Stimulated activated CD4-positive, alpha-beta T cell treated with anti-CD3 and anti-CD28 coated beads, Interleukin-12 subunit alpha, Interleukin-12 subunit beta, amount 100 ng/mL, for 24 hours (primary cell): ENCODE data around the gene CPNE2.
"Not testable (repeated sequence)": the region's sequence is repeated elsewhere in the genome, so short reads cannot be mapped to it uniquely, and the experiment has no call there.

ENCODE experiments used
- DNase-seq, 2 experiments: peaks; one replicate each; pipeline ENCODE4 v3.0.0-alpha.2; 2020; ENCODE audit warnings: low read depth in 2 of 2

Gene CPNE2

DNA sequence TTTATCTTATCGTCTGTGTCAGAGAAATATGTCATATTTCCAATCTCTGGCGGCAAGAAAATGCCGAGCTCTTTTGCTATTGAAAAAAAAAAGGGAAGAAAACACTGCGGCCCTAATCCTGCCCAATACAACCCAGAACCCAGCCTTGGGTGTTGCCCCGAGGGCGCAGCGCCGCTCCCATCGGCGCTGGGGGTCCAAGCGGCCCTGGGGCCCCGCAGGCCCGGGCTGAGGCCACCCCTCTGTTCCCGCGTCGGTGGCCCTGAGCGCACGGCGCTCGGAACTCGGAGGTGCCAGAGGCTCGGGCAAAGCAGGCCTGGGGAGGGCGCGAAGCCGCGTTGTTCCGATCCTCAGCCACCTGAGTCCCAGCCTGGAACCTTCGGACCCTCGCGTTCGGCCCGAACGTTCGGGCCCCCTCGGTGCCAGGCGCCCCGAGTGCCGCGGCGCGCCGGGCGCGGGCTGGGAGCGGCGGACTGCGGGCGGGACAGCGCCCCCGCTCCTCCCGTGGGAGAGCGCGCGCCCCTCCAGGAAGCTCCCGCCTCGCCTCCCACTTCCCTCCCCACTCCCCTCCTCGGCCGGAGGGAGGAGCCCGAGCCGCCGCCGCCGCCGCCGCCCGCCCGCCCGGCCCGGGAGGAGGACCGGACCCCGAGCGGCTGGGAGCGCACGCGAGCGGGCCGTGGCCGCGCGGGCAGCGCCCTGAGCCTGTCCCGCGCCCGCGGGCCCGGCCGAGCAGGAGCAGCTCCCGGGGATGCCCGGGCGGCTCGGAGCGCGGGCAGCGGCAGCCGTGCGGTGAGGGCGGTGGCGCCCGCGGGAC lies at the start of gene CPNE2:
CPNE2 (plus strand) TSS at position 609 of the 811 bp plus-strand sequence. CDS start 18,160 bp downstream, outside the sequence.
- peak in 1 of 2 experiments; percentile 26 for DNase-seq

GRCh38 chr16:57043248-57043647 lies 49.1 kb upstream of the CPNE2 start:
- DNase-seq = no peak

DNA sequence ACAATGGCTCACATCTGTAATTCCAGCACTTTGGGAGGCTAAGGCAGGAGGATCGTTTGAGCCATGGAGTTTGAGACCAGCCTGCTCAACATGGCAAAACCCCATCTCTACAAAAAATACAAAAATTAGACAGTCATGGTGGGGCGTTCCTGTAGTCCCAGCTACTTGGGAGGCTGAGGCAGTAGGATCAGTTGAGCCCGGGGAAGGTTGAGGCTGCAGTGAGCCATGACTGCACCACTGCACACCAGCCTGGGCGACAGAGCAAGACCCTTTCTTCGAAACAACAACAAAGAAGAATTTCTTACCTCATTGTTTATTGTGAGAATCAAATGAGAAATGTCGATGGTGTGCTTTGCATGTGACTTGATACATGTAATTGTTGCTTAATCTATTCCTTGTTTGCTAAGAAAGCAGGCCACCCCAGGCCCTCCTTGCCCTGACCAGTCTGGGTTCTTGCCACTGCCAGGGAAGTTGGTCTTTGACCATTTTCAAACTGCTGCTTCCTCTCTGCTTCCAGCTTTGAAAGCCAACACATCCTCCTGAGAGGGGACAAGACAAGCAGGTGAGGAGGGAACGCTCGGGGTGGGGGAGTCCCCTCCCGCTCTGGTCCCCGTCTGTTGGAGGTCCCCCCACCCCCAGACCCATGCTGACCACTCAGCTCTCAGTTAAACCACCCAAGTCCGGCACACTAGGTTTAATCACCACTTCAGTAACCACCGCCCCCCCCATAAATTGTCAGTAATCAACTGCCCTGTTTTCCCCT lies 47.3 kb upstream of the CPNE2 start:
- no peak for DNase-seq

DNA sequence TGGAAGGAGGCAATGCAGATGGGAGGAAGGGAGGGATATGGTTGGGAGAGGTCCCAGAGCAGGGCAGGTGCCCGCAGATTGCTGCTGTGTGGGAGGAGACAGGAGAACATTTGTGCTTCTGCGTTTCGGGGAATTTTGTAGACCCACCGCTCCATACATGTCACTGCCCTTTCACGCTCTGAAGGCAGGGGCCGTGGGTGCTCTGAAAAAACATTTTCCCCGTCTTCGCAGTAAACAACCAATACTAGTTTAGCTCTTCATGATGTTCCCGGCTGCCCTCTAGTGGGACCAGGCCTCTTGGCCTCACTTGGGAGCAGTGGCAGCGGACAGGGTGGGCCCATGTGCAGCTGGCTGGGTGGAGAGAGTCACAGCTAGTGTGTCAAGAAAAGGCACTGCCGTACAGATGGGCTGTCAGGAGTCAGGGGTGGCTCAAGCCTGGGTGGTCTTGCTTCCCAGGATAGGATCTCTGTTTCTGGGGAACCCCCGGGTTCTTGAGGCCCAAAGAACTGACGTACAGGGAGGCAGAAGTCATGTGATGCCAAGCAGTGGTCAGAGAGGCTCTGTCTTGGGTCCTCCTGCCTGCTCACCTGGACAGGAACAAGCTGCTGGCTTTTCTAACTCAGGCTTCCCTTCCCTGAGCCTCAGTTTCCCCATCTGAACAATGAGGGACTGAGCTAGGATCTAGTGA lies 46.5 kb upstream of the CPNE2 start:
- DNase-seq = no peak

- no peak for DNase-seq
Measured at GRCh38 chr16:57048095-57048494, 44.3 kb upstream of the CPNE2 start.

- DNase-seq = no peak
Measured at GRCh38 chr16:57049678-57050077, 42.7 kb upstream of the CPNE2 start.

DNA sequence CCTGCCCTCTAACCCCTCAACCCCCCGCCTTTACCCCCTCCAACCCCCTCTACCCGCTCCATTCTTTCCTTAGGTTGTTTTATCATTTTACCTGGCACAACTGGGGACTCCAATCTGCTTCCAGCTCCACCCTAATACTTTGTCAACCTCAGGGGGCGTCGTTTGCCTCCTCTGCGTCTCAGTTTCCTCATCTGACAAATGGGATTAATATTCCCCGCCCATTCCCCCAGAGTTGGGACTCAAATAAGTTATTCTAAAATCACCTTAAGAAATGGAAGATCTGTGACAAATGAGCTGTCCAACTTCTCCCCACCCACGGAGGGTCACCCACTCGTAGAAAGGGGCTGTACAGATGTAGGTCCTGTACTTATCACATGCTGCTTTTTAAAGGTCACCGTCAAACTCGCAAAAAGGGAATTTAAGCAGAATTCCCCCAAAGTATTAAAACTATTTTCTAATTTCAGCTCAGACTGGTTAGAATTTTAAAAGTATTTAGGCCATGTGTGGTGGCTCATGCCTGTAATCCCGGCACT lies 40.6 kb upstream of the CPNE2 start:
- DNase-seq = no peak

DNA sequence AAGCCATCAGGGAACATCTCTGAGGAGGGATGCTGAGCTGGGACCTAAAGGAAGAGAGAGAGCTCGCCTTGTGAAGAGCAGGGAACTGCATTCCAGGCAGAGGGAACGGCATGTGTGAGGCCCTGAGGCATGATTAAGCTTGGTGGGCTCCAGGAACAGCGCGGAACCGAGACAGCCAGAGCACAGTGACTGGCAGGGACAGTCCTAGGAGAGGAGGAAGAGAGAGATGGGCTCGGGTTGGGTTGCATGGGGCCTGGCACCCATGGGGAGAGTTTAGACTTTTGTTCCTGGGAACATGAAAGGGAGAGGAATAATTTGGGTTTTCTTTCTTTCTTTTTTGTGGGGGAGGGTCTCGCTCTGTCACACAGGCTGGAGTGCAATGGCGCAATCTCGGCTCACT lies 39.2 kb upstream of the CPNE2 start:
- no peak for DNase-seq

- DNase-seq = no peak
Measured at GRCh38 chr16:57054338-57054737, 38.0 kb upstream of the CPNE2 start.

DNA sequence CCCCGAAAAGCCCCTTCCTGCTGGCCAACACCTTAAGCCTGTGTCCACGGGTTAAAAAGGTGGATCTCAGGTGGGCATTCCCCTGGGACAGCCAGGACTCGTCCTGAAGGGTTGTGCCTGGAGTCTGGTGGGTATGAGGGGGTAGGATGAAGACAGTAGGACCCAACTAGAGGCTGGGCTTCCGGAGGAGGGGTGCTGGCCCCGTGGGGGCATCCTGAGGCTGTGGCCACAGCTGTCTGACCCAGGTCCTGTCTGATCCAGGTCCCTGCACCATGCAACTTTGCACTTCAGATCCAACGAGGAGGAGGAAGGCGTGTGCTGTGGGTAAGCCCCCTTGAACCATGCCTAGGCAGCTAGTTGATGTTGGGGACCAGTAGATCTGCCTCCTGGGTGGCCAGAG lies 37.6 kb upstream of the CPNE2 start:
- DNase-seq = no peak

DNA sequence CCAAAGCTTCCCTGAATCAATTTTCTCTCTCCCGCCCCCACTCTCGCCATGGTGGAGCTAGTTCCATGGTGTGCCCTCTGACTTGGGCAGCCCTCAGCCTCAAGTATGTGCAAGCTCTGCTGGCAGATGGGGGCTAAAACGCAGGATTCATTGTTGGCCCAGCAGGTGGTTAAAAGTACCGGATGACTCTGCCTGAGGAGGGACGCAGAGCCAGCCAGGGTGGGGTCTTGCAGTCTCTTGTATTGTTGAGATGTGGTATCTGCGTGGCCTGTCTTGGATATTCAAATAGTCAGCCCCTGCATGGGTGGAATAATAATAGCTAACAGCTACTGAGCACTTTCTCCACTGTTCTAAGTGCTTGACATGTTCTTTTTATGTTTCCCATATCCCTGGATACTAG lies 36.7 kb upstream of the CPNE2 start:
- DNase-seq = no peak

DNA sequence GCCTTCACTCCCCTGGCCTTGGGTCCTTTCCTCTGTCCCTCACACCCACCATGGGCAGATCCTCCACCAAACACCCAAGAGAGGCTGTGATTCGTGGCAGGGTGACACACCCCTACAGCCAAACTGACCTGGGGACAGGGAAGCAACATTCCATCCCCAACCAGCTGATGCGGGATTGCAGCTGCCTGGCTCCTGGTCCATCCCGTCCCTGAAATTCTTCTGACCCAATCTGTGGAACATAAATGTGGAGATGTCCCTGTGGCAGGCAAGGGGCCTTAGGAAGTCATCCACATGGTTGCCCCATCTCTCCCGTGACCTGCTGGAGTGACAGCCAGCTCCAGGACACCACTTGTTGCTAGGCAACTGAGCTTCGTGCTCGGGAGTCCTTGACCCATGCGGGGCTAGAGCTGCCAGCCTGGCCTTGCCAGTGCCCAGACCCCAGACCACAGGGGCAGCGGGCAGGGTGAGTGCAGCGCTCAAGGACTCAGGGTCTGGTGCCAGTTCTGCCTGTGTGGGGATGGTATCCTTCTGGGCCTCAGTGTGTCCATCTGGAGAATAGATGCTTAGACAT lies 34.0 kb upstream of the CPNE2 start:
- no peak for DNase-seq

GRCh38 chr16:57060323-57061083 lies 31.9 kb upstream of the CPNE2 start:
- DNase-seq = no peak

GRCh38 chr16:57061084-57061905 lies 31.1 kb upstream of the CPNE2 start:
- DNase-seq = no peak

DNA sequence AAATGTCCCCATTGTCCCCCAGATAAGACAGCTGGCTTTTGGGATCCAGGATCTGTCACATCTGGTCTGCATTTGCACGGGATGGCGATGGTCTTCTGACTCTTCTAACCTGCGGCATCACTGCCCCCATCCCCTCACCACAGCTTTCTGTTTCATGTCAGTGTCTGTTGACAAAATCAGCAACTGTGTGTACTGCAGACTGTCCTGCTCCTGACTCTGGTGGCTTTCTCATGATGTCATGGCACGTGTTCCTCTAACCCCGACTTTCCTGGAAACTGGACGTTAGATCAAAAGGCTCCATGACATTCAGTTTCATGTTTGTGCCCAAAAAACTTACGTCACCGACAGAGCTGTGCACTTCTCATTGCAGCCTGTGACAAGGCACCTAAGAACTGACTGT lies 30.1 kb upstream of the CPNE2 start:
- no peak for DNase-seq

DNA sequence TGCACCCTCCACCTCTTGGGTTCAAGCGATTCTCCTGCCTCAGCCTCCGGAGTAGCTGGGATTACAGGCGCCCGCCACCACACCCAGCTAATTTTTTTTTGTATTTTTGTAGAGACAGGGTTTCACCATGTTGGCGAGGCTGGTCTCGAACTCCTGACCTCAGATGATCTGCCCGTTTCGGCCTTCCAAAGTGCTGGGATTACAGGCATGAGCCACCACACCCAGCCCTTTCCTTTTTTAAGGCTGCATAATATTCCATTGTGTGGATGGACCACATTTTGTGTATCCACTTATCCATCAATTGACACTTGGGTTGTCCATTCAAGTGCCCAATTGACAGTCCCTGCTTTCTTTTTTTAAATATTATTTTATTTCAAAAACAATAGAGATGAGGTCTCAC lies 29.2 kb upstream of the CPNE2 start:
- DNase-seq = not testable (repeated sequence)

GRCh38 chr16:57064995-57065394 lies 27.4 kb upstream of the CPNE2 start:
- no peak for DNase-seq

DNA sequence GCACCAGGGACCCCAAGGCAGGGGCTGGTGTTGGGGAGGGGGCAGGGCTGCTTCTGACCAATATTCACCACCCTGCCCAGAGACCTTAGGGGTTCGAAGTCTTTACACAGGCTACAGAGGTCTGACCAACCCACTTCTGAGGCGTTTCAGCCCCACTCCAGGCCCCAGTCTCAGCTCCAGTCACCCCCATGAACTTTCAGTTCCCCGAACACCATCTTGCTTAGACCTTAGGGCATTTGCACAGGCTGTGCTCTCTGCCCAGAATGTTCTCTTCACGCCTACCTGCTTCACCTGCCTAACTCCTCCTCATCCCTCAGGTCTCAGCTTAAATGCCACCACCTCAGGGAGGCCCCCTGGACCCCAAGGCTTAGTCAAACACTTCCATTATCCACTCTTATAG lies 25.8 kb upstream of the CPNE2 start:
- DNase-seq = no peak

GRCh38 chr16:57067347-57067746 lies 25.0 kb upstream of the CPNE2 start:
- no peak for DNase-seq

DNA sequence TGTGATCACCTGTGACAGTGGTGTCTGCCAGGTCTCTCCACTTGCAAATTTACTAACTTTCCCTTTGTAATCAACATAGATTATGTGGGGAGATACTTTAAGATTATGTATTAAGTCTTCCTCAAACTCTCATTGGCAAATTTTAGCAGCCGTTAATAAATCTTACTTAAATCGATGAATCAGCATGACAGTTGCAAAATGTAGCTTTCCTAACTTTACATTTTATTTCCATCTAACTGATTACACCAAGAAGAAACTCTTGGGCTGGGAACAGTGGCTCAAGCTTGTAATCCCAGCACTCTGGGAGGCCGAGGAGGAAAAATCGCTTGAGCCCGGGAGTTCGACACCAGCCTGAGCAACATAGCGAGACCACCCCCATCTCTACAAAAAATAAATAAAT lies 23.3 kb upstream of the CPNE2 start:
- no peak for DNase-seq
